H9 (cell line): ENCODE results near the gene FAM161A. TPM values are rescaled to one million over a fixed set of nuclear protein-coding genes. Genes with fewer than 3 reads are reported as not detected.

Source experiments
- DNase-seq: peaks from one replicate; pipeline ENCODE4 v3.0.0-alpha.2; 2017
- H2AFZ ChIP-seq: one replicate; pipeline ENCODE4 v1.6.1; 2013; ENCODE audit warnings: mild to moderate bottlenecking, low read length, control low read depth, moderate library complexity
- H2AK5ac ChIP-seq: 2 replicates; pipeline ENCODE4 v1.6.1; 2013; ENCODE audit warnings: low read length, control low read depth, mixed read lengths; ENCODE audit not compliant: insufficient read length
- H2BK120ac ChIP-seq: one replicate; pipeline ENCODE4 v1.6.1; 2013; ENCODE audit warnings: low read depth, mild to moderate bottlenecking, low read length, control low read depth, inconsistent platforms; ENCODE audit not compliant: poor library complexity, severe bottlenecking
- H2BK12ac ChIP-seq: 2 replicates; pipeline ENCODE4 v1.6.1; 2013; ENCODE audit warnings: low read length, control low read depth, mixed read lengths, low read depth; ENCODE audit not compliant: insufficient read length
- H2BK15ac ChIP-seq: 2 replicates; pipeline ENCODE4 v1.6.1; 2013; ENCODE audit warnings: low read depth, low read length, control low read depth
- H2BK20ac ChIP-seq: one replicate; pipeline ENCODE4 v1.6.1; 2013; ENCODE audit warnings: low read depth, mild to moderate bottlenecking, low read length, control low read depth, inconsistent platforms; ENCODE audit not compliant: poor library complexity, severe bottlenecking
- H2BK5ac ChIP-seq: 2 replicates; pipeline ENCODE4 v1.6.1; 2013; ENCODE audit warnings: low read length, control low read depth, mixed read lengths; ENCODE audit not compliant: insufficient read length
- H3K14ac ChIP-seq: 2 replicates; pipeline ENCODE4 v1.6.1; 2013; ENCODE audit warnings: low read length, control low read depth; ENCODE audit not compliant: insufficient read depth
- H3K18ac ChIP-seq: 2 replicates; pipeline ENCODE4 v1.6.1; 2013; ENCODE audit warnings: low read depth, mild to moderate bottlenecking, mixed read lengths, low read length, control low read depth; ENCODE audit not compliant: insufficient read length
- H3K23ac ChIP-seq: 2 replicates; pipeline ENCODE4 v1.6.1; 2013; ENCODE audit warnings: low read length, control low read depth, mixed read lengths, low read depth; ENCODE audit not compliant: insufficient read length
- H3K23me2 ChIP-seq: 2 replicates; pipeline ENCODE4 v1.6.1; 2013; ENCODE audit warnings: low read depth, mild to moderate bottlenecking, mixed read lengths, low read length, control low read depth; ENCODE audit not compliant: insufficient read length, poor library complexity, severe bottlenecking
- H3K27ac ChIP-seq: 2 replicates; pipeline ENCODE4 v1.5.1; 2013; ENCODE audit warnings: low read length, control low read depth, mixed read lengths, low read depth; ENCODE audit not compliant: insufficient read length
- H3K27me3 ChIP-seq: 2 replicates; pipeline ENCODE4 v1.6.1; 2013; ENCODE audit warnings: low read length, control low read depth, inconsistent platforms; ENCODE audit not compliant: insufficient read depth
- H3K4ac ChIP-seq: 2 replicates; pipeline ENCODE4 v1.6.1; 2013; ENCODE audit warnings: low read depth, mild to moderate bottlenecking, control low read depth, inconsistent platforms, low read length, moderate library complexity
- H3K4me1 ChIP-seq: 2 replicates; pipeline ENCODE4 v1.6.1; 2013; ENCODE audit warnings: low read length, control low read depth, inconsistent platforms; ENCODE audit not compliant: insufficient read depth
- H3K4me2 ChIP-seq: 2 replicates; pipeline ENCODE4 v1.6.1; 2013; ENCODE audit warnings: low read length, control low read depth, mixed read lengths; ENCODE audit not compliant: insufficient read length, insufficient read depth
- H3K56ac ChIP-seq: 2 replicates; pipeline ENCODE4 v1.6.1; 2013; ENCODE audit warnings: low read depth, mild to moderate bottlenecking, mixed read lengths, low read length, control low read depth; ENCODE audit not compliant: insufficient read length
- H3K79me1 ChIP-seq: 2 replicates; pipeline ENCODE4 v1.6.1; 2013; ENCODE audit warnings: low read depth, mild to moderate bottlenecking, moderate library complexity, low read length, control low read depth, inconsistent platforms; ENCODE audit not compliant: insufficient read depth, poor library complexity, severe bottlenecking
- H3K79me2 ChIP-seq: 2 replicates; pipeline ENCODE4 v1.6.1; 2013; ENCODE audit warnings: low read length, control low read depth, inconsistent platforms; ENCODE audit not compliant: insufficient read depth
- H3K9ac ChIP-seq: 2 replicates; pipeline ENCODE4 v1.6.1; 2013; ENCODE audit warnings: low read length, control low read depth, mixed read lengths; ENCODE audit not compliant: insufficient read length; ENCODE audit errors: extremely low read depth
- H3K9me3 ChIP-seq: one replicate; pipeline ENCODE4 v1.6.1; 2013; ENCODE audit warnings: low read depth, low read length, inconsistent platforms; ENCODE audit not compliant: control insufficient read depth
- H3T11ph ChIP-seq: one replicate; pipeline ENCODE4 v1.6.1; 2013; ENCODE audit warnings: mild to moderate bottlenecking, low read length, control low read depth, inconsistent platforms
- H4K20me1 ChIP-seq: one replicate; pipeline ENCODE4 v1.6.1; 2013; ENCODE audit not compliant: control insufficient read depth, insufficient read length, insufficient read depth
- H4K5ac ChIP-seq: 2 replicates; pipeline ENCODE4 v1.6.1; 2013; ENCODE audit warnings: low read depth, mild to moderate bottlenecking, mixed read lengths, low read length, control low read depth; ENCODE audit not compliant: insufficient read length
- H4K8ac ChIP-seq: replicated peaks from 2 replicates; pipeline ENCODE4 v1.6.1; 2013; ENCODE audit warnings: low read length, control low read depth, mixed read lengths, low read depth; ENCODE audit not compliant: insufficient read length
- H4K91ac ChIP-seq: 2 replicates; pipeline ENCODE4 v1.6.1; 2013; ENCODE audit warnings: low read depth, mild to moderate bottlenecking, moderate library complexity, mixed read lengths, low read length, control low read depth; ENCODE audit not compliant: insufficient read length
- H3K27ac Mint-ChIP-seq, 3 experiments: 2 replicates in 2 of 3; 3 replicates in 1 of 3; pipeline ENCODE4 v1.8.0; 2020 to 2021; ENCODE audit warnings: mixed read lengths in 3 of 3, mild to moderate bottlenecking in 1 of 3, moderate library complexity in 1 of 3
- H3K27me3 Mint-ChIP-seq: 2 replicates; pipeline ENCODE4 v1.8.0; 2021; ENCODE audit warnings: low read depth, mild to moderate bottlenecking, moderate library complexity, mixed read lengths
- H3K36me3 Mint-ChIP-seq, 3 experiments: 2 replicates in 2 of 3; 3 replicates in 1 of 3; pipeline ENCODE4 v1.8.0; 2020 to 2021; ENCODE audit warnings: low read depth in 3 of 3, mixed read lengths in 3 of 3; ENCODE audit not compliant: insufficient read depth in 1 of 3
- H3K4me1 Mint-ChIP-seq, 2 experiments: 2 replicates each; pipeline ENCODE4 v1.8.0; 2020; ENCODE audit warnings: mixed read lengths in 2 of 2
- H3K4me3 Mint-ChIP-seq, 2 experiments: 2 replicates in 1 of 2; 3 replicates in 1 of 2; pipeline ENCODE4 v1.8.0; 2020 to 2021; ENCODE audit warnings: mild to moderate bottlenecking in 2 of 2, mixed read lengths in 2 of 2, moderate library complexity in 1 of 2
- H3K9me3 Mint-ChIP-seq, 2 experiments: 2 replicates in 1 of 2; 3 replicates in 1 of 2; pipeline ENCODE4 v1.8.0; 2020; ENCODE audit warnings: mild to moderate bottlenecking in 2 of 2, mixed read lengths in 2 of 2, moderate library complexity in 1 of 2
- WGBS: extraction: QIAGEN DNeasy Blood & Tissue Kit; methylation state at CpG from one replicate; pipeline ENCODE4 v1.1.7; 2013; ENCODE audit warnings: missing lambda C conversion rate, low lambda C conversion rate, mixed read lengths; ENCODE audit not compliant: insufficient read length; ENCODE audit errors: extremely low coverage; 5-methylcytosine and 5-hydroxymethylcytosine counted together
- total RNA-seq: library from RNA; stranded (reverse); gene quantifications from 2 replicates; pipeline ENCODE4 v1.2.1, GENCODE V29; 2021
- TF ChIP-seq, protein P1 (sequence below): fragments of 200-600 bp; sonication (generic); conservative IDR thresholded peaks from 3 replicates; pipeline ENCODE4 v1.8.0; 2021; ENCODE audit warnings: antibody characterized with exemption, mild to moderate bottlenecking

The FAM161A gene
- total RNA-seq, 1 experiment from 2014 or later, result 15.8 TPM

- H4K20me1 ChIP-seq, result no peaks in the 10 kb centered on the region
- no peak overlapping the region for H3T11ph ChIP-seq
- no peak overlapping the region for H3K14ac ChIP-seq
- H3K9ac ChIP-seq, result no peak overlapping the region
- no peaks in the 10 kb centered on the region for H3K27me3 ChIP-seq
- no peaks in the 10 kb centered on the region for H3K9me3 ChIP-seq
- no peak overlapping the region for H4K5ac ChIP-seq
- H2BK120ac ChIP-seq, result no peak overlapping the region
- H3K79me2 ChIP-seq, result no peaks in the 10 kb centered on the region
- TF ChIP-seq, protein P1, sequence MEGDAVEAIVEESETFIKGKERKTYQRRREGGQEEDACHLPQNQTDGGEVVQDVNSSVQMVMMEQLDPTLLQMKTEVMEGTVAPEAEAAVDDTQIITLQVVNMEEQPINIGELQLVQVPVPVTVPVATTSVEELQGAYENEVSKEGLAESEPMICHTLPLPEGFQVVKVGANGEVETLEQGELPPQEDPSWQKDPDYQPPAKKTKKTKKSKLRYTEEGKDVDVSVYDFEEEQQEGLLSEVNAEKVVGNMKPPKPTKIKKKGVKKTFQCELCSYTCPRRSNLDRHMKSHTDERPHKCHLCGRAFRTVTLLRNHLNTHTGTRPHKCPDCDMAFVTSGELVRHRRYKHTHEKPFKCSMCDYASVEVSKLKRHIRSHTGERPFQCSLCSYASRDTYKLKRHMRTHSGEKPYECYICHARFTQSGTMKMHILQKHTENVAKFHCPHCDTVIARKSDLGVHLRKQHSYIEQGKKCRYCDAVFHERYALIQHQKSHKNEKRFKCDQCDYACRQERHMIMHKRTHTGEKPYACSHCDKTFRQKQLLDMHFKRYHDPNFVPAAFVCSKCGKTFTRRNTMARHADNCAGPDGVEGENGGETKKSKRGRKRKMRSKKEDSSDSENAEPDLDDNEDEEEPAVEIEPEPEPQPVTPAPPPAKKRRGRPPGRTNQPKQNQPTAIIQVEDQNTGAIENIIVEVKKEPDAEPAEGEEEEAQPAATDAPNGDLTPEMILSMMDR, result no peak
- H2BK20ac ChIP-seq, result no peak overlapping the region
- peaks cover 4% of the 10 kb centered on the region for H3K23me2 ChIP-seq
- H3K4me1 Mint-ChIP-seq, result peaks cover 8 to 10% of the 10 kb centered on the region in 2 experiments
- no peak overlapping the region for H2BK5ac ChIP-seq
- H3K27ac ChIP-seq, result no peak overlapping the region
- WGBS, result no CpG with 5 or more reads among the region's 3 CpGs
- H2AFZ ChIP-seq, result no peak overlapping the region
- no peak overlapping the region for H2AK5ac ChIP-seq
- H2BK15ac ChIP-seq, result no peak overlapping the region
- H3K36me3 Mint-ChIP-seq, result no peaks in the 10 kb centered on the region
- H3K56ac ChIP-seq, result no peak overlapping the region
- no peak overlapping the region for H3K18ac ChIP-seq
- H3K9me3 Mint-ChIP-seq, result no peaks in the 10 kb centered on the region
- H4K8ac ChIP-seq, result no peak overlapping the region
- DNase-seq, result no peak
- no peak overlapping the region for H3K4me3 Mint-ChIP-seq
- no peak overlapping the region for H3K4ac ChIP-seq
- no peak overlapping the region for H3K27ac Mint-ChIP-seq
- H3K27me3 Mint-ChIP-seq, result no peaks in the 10 kb centered on the region
- H4K91ac ChIP-seq, result no peak overlapping the region
- no peak overlapping the region for H2BK12ac ChIP-seq
- H3K4me1 ChIP-seq, result no peaks in the 10 kb centered on the region
- H3K4me2 ChIP-seq, result no peak overlapping the region
- H3K23ac ChIP-seq, result no peak overlapping the region
- no peaks in the 10 kb centered on the region for H3K79me1 ChIP-seq
These were observed 3.4 kb upstream of the FAM161A start for GRCh38 chr2:61857224-61857623.
